Hematopoietic multipotent progenitor cell treated with erythropoietin and hydrocortisone succinate and interleukin-3 and kit ligand, for 17 days (in vitro differentiated cells): ENCODE data around the gene LRCOL1.

Experiments
- DNase-seq: peaks from one replicate; pipeline ENCODE4 v3.0.0-alpha.2; 2015; ENCODE audit warnings: low spot score

Gene LRCOL1

DNA sequence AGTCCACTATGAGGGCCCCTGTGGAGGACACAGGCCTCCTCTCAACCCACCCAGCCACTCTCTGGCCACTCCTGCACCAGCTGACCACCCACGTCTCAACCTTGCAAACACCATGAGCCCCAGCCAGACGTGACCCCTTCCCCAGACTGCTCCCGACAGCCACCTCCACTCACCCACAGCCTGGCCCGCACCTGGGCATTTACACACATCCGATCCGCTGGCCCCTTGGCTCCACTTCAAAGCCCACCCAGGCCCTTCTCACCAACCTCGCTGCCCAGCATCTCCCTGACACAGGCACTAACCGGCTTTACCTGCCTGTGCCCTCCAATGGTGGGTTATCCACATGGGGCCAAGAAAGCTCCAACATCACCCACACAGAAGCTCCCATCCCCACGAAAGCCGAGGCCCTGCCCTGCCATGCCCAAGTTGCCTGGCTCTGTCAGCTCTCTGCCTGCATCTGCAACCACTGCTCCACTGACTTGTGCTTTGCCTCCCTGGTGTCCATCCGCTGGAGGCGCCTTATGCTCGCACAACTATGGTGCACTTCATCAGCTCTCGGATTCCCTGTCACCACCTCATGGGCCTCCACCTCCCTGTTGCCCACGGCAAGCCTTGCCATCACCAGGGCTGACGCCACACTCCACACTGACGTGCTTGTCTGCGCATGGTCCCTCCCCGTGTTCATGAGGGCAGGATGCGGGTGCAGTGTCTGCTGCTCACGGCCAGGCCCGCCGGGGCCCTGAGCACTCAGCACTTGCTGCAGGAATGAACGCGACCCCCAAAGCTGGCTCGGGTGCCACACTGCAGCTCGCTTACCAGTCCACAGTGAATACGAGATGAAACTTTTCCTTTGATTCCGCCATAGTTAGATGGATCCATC is 24.9 kb upstream of the LRCOL1 start:
- no peak for DNase-seq

DNA sequence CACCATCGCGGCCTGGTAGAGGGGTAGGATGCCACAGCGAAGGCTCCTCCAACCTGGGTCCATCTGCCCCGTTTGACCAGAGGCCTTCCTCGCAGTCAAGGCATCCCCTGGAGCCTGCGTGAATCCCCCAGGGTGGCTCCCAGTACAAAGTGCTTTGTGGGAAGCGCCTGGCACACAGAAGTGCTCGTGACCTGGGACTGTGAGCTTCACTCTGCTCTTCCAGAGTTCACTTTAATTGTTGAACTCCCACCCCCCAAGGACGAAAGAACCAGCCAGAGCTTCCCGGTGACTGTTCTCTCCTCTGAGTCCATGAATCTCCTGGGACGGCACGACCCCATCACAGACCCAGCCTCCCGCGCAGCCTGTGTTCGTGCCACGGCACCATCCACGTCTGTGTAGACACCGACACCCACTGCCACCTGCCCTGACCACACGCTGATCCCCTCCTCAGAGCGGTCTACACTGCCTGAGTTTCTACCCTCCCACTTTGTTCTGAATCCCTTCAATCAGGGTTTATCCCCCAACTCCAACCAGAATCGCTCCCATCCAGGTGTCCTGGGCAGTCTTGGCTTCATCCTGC is 24.1 kb upstream of the LRCOL1 start:
- no peak for DNase-seq

DNA sequence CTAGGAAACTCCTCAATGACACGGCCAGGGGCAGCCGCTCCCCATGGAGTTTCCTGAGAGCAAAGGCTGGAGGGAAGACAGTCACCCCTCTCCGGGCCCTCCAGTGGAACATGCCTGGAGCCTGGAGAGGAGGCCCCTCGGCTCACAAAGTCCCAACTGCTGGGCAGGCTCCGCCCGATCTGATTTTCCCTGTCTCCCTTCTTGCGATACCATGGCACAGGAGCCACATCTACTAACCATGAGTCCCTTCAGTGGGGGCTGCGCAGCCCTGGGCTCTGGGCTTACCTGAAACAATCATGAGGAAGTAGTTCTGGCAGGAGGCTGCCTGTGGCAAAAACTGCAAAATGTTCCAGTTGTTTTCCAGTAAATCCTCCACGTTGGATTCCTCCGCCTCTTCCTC is 23.5 kb upstream of the LRCOL1 start:
- DNase-seq: no peak

DNA sequence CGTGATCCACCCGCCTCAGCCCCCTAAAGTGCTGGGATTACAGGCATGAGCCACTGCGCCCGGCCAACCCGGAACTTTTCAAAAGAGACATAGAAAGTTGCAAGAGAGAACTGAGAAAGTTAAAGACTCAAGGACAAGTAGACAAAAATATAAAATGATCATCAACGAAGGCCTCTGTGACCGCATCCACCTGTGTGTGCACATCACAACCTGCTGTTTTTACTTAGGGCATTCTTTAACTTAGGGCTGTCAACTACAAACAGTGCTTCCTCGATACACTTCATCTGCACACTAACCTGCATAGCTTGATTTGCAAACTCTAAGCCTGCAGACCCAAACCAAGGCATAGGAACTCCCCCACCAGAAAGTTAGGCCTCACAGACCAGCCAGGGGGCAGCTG is 23.0 kb upstream of the LRCOL1 start:
- no peak for DNase-seq

DNA sequence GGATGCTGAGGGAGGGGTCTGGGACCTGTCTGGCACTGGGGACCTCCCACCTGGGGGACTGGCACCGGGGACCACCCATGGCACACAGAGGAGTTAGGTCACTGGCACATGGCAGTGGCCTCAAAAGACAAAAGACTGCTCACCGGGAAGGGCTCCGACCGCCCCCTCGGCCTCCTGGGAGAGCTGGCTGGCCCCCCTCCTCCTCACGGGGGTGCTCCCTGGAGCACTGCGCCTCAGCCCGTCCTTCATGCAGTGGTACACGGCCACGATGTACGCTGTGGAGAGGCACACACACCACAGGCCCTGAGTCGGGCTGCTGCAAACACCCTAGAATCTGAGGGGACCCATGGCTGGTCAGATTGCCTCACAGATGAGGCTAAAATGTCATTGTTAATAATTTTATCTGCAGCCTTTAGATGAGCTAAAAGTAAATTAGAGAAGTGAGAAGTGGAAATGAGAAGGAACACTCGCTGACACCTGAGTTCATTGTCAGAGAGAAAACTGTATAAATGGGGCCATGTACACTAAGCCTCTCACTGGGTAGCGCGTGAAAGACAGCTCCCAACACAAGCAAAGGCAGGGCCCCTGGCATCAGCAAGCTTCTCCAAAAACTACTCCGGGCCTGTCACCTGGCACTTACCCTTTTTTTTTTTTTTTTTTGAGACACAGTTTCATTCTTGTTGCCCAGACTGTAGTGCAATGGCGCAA is 22.3 kb upstream of the LRCOL1 start:
- no peak for DNase-seq

DNA sequence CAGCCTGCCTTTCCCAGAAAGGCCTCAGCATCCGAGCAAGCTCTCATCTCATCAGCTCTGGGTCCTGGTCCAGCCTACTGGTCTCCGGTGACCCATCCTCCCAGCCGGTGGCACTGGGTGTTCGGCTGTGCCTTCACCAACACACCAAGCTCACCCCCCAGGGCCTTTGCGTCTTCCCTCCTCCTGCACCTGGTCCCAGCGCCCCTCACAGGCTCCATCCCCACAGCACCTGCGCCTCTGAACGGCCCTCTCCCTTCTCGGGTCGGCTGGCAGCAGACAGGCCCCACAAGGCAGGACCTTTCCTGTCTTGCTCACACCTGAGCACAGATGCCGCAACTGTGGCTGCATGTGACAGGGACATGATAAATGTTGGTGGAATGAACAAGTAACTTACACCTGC is 21.3 kb upstream of the LRCOL1 start:
- no peak for DNase-seq

DNA sequence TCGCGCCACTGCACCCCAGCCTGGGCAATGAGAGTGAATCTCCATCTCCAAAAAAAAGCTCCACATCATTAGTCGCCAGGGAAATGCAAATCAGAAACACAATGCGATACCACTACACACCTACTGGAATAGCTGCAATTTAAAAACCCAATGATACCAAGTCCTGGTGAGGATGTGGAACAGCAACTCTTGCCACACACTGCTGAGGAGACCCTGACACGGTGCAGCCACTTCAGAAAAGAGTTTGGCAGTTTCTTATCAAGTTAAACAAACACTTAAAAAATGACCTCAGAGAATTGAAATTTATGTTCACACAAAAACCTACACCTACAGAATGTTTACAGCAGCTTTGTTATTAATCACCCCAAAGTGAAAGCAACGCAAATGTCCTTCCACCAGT is 20.3 kb upstream of the LRCOL1 start:
- no peak for DNase-seq

DNA sequence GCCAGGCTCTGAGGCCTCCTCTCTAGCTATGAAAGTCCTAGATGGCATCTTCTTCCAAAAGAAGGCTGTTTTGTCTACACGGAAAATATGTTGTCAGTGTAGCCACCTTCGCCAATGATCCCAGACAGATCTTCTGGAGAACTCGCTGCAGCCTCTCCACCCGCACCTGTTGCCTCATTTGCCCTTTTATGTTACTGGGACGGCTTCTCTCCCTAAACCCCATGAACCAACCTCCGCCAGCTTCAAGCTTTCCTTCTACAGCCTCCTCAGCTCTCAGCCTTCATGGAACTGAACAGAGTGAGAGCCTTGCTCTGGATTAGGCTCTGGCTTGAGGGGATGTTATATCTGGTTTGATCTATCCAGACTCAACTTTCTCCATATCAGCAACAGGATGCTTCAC is 18.9 kb upstream of the LRCOL1 start:
- no peak for DNase-seq

DNA sequence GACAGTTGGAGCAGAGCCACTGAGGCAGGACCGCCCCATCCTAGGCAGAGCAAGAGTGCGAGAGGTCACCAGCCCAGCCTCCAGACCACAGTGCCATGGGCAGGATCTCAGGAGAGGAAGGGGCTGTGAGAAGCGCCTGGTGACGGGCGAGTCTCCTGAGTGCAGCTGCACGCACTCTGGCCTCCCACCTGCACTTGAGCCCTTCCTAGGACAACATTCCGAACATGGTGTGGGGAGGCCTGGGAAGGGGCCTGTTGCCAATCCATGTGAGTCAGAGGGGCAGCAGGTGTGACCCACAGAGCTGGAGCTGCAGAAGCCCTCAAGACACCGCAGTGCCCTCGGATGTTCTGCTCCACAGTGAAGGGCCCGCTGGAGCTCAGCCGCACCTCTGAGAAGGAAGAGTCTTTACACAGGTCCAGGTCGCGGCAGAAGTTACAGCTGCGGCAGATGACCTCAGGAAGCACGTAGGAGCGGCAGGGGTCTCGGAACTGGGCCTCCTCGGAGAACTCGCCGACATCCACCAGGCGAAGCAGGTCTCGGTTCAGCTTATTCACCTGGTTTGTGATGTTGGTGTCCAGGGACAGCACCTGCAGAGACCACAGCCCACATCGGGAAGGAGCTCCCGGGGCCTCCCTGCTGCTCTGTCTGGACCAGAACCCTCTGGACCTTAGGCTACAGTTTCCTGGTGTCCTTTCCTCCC is 15.5 kb upstream of the LRCOL1 start:
- DNase-seq: no peak

DNA sequence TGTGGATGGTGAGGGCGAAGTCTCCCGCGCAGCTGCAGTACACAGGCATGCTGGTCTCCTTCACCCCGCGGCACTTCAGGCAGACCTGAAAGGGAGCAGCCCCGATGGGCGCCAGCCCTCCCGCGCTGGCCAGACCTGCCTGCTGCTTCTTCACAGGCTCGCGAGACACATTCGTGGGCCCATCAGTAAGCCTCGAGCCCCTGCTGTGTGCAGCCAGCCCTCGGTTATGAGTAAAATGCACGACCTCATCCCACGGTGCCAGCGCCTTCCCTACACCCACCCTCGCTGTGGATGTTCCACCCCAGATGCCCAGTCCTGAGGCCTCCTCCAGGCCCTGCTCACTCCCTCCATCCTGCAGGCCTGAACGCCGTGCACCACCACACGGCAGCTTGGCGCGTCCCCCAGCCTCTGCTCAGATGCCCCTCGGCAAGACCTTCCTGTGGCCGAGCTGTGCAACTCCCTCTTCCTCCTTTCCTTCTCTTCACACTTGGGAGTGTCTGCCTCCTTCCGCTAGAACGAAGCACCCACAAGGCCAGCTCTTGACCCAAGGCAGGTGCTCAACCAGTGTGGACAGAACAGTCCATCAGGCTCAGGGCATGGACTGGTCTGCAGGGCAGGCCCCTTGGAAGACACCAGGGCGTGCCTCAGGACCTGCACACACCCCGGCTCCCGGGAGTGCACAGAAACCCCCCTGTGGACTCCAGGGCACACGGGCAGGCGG is 14.7 kb upstream of the LRCOL1 start:
- DNase-seq: no peak

DNA sequence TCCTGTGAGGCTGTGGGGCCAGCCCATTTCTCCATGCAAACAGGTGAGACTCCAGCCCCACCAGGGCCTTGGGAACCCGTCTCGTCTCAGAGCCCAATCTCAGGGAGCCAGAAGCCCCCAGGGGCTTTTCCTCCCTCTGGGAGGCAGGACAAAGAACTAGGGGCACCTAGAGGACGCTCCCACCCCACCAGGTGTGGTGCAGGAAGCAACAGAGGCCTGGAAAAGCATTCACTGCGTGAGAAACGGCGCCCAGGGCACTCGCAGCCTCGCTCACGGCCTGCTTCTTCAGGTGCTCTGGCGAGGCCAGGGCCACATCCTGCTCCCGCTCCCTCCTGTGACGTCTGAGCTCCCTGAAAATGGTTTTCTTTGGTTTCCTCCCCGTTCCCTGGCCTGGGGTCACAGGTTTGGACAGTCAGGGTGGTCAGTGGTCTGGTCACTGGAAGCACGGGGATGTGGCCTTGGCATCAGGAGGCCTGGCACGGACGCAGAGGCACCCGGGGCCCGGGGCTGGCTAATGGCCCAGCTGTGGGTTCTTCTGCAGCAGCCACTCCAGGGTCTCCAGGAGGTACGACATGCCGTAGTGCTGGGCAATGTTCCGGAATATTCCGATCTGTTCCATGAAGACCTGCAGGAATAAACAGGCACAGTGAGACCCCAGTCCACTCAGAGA is 13.9 kb upstream of the LRCOL1 start:
- no peak for DNase-seq

DNA sequence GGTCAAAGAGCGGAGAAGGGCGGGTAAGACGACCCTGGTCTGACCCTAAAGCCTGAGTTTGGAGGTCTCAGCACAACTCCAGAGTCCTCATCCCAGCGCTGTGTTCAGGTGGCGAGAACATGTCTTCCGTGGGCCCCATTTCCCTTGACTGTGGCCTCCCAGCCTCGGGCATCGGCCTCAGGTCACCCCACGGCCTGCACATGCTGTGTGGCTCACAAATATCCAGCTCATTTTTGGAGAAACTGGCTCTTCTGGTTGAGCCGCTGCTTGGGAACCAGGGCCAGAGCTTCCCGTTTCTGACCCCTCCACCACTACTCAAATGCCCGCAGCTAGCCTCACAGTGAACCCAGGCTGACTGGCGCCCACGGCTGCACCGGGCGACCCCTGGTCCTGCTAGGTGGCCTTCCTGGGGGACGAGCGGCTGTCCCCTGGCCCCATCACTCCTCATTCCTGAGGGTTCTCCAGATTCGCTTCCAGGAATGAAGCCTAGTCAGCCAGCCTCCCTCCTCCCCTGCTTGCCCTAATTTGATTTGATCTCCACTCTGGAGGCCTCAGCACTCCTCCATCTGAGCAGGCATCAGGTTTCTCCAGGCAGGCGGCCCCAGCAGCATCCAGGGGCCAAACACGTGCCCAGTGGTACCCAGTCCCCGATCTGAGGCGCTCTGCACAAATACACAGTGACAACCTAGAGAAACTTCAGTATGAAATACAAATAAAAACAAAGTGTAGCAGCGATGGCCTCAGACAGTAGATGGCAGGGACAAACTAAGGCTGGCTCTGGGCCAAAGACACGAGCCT is 12.9 kb upstream of the LRCOL1 start:
- DNase-seq: no peak

DNA sequence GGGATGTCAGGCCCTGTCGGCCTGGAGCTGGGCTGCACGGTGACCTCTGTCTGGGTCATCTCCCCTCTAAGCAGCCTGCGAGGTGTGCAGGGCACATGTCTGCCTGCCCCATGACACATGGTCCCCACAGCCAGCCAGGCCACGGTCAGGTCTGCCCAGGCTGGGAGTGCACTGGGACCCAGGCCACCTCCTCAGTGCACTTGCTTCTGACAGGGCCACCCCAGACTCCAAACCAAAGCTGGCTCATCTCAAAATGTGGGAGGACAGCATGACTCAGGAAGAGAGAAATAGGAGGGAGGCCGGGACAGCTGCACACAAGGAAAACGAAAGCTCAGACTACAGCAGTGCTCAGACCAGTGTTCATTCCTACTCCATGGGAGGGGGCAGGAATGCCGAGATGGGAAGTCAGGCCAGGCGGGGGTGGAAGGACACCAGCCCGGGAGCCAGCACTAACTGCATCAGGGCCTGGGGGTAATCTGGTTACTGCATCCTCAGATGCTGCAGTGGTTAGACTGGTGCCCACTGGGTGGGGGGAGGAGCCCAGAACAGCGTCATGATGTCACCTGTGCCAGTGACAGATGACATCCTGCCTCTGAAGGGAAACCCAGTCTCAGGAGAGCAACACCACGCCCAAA is 12.2 kb upstream of the LRCOL1 start:
- no peak for DNase-seq

DNA sequence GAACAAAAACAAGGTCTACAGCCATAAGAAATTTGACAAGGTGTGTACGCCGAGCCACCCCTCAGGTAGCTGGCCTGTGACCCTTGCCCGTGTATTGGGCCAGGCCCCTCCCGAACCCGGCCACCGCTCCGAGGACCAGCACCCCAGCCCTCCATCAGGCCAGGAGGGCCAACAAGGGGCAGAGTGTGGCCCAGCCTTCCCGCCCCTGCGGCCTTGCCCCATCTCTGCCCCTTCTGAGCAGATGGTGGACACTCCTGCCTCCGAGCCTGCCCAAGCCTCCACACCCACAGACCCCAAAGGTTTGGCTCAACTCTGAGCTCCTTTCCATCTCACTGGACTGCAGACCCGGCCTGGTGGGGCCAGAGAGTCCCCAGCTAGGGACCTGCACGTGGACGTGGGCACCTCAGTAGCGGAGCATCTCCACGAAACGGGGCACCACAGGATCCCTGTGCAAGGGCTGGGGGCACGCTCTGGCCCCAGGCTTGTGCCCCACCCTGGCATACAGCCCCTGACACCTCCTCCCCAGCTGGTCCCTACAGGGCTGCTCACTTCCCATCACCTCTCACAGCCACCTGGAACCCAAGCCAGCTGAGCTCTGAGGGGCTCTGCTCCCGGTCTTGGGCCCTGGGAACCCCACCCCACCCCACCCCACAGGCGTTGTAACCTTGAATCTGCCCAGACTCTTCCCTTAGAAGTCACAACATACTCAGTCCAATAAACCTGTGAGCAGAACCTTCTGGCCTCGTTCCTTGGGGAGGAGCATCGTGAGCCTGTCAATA is 11.5 kb upstream of the LRCOL1 start:
- no peak for DNase-seq

DNA sequence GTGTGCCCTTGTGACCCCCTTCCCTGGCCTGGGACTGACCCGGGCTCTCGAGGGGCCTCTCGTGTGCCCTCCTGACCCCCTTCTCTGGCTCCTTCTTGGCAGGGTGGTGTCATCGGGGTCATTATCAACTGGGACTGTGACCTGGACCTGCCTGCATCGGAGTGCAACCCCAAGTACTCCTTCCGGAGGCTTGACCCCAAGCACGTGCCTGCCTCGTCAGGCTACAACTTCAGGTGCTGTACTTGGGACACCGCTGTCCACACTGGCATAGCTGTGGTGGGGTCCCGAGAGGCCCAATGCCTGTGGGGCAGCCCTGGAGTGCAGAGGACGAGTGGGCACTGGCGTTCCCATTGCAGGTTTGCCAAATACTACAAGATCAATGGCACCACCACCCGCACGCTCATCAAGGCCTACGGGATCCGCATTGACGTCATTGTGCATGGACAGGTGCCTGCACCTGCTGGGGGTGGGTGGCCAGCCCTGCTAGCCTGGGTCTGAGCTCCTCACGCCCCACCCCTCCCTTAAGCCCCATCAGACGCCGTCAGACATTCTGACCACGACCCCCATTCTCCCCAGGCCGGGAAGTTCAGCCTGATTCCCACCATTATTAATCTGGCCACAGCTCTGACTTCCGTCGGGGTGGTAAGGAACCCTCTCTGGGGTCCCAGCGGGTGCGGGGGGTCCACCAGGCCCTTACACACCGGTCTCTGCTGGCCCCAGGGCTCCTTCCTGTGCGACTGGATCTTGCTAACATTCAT is 10.7 kb upstream of the LRCOL1 start:
- DNase-seq: no peak

DNA sequence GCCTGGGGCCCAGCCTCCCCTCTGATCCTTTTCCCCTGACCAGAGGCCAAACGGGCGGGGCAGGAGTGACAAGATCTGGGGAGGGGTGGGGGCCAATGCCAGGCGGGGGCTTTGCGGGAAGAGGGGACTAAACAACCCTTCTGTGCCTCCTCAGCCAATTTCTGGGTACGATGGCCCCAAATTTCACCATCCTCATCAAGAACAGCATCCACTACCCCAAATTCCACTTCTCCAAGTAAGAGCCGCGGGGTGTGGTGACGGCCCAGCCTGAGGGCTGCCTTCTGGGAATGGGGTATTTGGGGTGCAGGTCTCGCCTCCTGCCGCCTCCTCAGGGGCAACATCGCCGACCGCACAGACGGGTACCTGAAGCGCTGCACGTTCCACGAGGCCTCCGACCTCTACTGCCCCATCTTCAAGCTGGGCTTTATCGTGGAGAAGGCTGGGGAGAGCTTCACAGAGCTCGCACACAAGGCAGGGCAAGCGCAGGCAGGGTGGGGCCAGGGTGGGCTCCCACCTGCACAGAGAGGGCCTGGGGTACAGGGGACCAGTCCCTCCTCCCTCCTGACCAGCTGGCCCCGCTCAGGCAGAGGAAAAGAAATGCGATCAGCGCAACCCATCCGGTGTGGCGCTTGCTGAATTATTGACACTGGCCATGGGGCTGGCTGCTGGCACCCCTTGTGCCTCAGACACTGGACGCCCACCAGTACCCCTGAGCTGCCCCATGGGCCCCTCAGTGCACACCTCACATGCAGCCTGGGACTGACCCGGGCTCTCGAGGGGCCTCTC is 9.9 kb upstream of the LRCOL1 start:
- no peak for DNase-seq

DNA sequence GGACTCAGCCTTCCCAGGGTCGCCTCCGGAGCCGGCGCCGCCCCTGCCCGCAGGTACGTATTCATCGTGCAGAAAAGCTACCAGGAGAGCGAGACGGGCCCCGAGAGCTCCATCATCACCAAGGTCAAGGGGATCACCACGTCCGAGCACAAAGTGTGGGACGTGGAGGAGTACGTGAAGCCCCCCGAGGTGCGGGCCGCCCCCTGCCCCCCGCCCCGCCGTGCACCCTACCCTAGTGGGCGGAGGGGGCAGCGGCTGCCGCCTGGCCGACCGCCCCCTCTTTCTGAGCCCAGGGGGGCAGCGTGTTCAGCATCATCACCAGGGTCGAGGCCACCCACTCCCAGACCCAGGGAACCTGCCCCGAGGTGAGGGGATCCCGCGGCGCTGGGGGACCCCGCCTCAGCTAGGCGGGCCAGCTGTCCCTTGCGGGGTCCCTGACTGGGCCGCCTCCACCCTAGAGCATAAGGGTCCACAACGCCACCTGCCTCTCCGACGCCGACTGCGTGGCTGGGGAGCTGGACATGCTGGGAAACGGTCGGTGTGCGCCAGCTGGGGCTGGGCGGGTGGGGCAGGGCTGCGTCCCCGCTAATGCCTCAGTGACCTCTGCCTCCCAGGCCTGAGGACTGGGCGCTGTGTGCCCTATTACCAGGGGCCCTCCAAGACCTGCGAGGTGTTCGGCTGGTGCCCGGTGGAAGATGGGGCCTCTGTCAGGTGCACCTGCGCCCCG is 9.2 kb upstream of the LRCOL1 start:
- DNase-seq: no peak
